IgD-negative memory B cell (primary cell): ENCODE measurements around the gene MMP25. TPM values are rescaled to one million over a fixed set of nuclear protein-coding genes. Genes with fewer than 3 reads are reported as not detected.
A peak's percentile ranks its signal among the peaks of the same experiment; 100 is the strongest.
"Not testable (repeated sequence)": the region's sequence is repeated elsewhere in the genome, so short reads cannot be mapped to it uniquely, and the experiment has no call there.

Experiments
- H3K27ac Mint-ChIP-seq, 3 donors: one replicate each; pipeline ENCODE4 v1.8.0; 2020 to 2022; ENCODE audit warnings: mild to moderate bottlenecking in 3 of 3, mixed read lengths in 3 of 3, moderate library complexity in 1 of 3
- H3K27me3 Mint-ChIP-seq: one replicate; pipeline ENCODE4 v1.8.0; 2021; ENCODE audit warnings: mixed read lengths
- H3K36me3 Mint-ChIP-seq: one replicate; pipeline ENCODE4 v1.8.0; 2020; ENCODE audit warnings: mild to moderate bottlenecking, mixed read lengths
- H3K4me1 Mint-ChIP-seq, 3 donors: one replicate each; pipeline ENCODE4 v1.8.0; 2020 to 2022; ENCODE audit warnings: mixed read lengths in 3 of 3, mild to moderate bottlenecking in 1 of 3
- H3K4me3 Mint-ChIP-seq, 4 donors: one replicate each; pipeline ENCODE4 v1.8.0; 2020 to 2022; ENCODE audit warnings: mild to moderate bottlenecking in 4 of 4, mixed read lengths in 4 of 4, moderate library complexity in 3 of 4
- H3K9me3 Mint-ChIP-seq, 3 donors: one replicate each; pipeline ENCODE4 v1.8.0; 2020 to 2021; ENCODE audit warnings: mixed read lengths in 3 of 3, mild to moderate bottlenecking in 1 of 3
- polyA plus RNA-seq: library from polyadenylated mRNA; unstranded; fragments of 300-500 nt; fragmentation: Illumina TruSeq; gene quantifications from one replicate; pipeline ENCODE4 v1.2.3, GENCODE V29; 2021

The MMP25 gene
- polyA plus RNA-seq, 1 donor from 2014 or later = 0.40 TPM

DNA sequence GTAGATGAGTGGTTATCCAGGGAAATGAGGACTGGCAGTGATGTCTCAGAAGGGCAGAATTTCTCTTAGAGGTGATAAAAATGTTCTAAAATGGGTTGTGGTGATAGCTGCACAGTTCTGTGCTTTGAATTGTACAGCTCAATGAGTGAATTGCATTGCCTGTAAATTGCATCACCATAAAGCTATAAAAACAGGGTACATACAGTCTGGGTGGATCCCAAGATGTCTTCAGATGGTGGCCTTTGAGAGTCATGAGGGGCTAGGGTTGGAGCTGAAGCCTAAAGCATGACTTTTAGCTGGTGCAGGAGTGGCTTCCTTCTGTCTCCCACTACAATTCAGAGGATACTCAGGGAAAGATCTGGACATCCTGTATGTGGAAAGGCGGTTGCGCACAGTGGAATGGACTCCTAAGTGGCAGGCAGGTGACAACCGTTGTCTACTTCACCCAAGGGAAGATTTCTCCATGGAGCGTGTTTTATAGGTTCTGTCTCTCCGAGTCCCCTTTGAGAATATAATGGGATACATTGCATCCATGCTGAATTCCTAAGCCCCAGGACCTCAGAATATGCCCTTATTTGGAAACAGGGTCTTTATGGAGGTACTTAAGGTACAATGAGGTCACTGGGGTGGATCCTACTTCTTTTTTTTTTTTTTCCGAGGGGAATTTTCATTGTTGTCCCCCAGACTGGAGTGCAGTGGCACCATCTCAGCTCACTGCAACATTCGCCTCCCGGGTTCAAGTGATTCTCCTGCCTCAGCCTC lies 17.4 kb downstream of the MMP25 start:
- H3K4me3 Mint-ChIP-seq = no peak overlapping the region
- H3K4me1 Mint-ChIP-seq = peaks cover 0 to 6% (median 1%) of the 10 kb centered on the region in 3 donors
- H3K27ac Mint-ChIP-seq = no peak overlapping the region
- H3K27me3 Mint-ChIP-seq = peaks cover 2% of the 10 kb centered on the region
- H3K9me3 Mint-ChIP-seq = no peaks in the 10 kb centered on the region
- H3K36me3 Mint-ChIP-seq = no peaks in the 10 kb centered on the region

DNA sequence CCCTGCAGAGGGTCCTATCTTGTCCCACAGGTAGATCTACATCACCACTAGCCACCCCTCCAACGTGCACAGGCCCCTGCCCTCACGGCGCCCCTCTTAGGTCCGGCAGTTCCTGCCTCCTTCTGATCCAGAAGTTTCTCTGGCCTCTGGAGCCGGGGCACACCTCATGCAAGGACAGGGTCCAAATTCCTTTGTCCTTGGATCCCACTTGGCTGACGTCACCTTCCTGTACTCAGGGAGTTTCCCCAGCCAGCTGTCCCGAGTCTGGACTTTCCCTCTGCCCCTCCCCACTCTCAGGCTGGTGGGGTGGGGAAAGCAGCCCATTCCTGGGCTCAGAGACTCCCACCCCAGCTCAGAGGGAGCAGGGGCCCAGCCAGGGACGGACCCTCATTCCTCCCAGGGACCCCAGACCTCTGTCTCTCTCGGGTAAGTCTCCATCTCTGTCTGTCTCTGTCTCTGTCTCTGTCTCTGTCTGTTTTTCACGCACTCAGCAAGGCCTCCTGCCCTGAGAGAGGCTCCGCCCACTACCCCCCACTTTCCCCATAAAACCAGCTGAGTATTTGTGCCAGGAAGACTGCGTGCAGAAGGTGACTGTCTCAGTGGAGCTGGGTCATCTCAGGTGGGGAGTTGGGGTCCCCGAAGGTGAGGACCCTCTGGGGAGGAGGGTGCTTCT lies 18.8 kb downstream of the MMP25 start, which contains the start of gene IL32:
Gene IL32, plus strand, starts transcription at position 572 of the 673 bp plus-strand sequence. CDS start 172 bp downstream, outside the sequence.
- Mint-ChIP-seq H3K4me1 (peaks cover 0 to 6% (median 1%) of the 10 kb centered on the region in 3 donors), H3K4me3 (peak within 1 kb of the TSS; percentile 35 to 92 (median 78)), H3K36me3 (no peaks in the 10 kb centered on the region), H3K9me3 (no peaks in the 10 kb centered on the region), H3K27me3 (no peaks in the 10 kb centered on the region), H3K27ac (peak within 1 kb of the TSS in 2 of 3 donors; percentile 18 to 85)

DNA sequence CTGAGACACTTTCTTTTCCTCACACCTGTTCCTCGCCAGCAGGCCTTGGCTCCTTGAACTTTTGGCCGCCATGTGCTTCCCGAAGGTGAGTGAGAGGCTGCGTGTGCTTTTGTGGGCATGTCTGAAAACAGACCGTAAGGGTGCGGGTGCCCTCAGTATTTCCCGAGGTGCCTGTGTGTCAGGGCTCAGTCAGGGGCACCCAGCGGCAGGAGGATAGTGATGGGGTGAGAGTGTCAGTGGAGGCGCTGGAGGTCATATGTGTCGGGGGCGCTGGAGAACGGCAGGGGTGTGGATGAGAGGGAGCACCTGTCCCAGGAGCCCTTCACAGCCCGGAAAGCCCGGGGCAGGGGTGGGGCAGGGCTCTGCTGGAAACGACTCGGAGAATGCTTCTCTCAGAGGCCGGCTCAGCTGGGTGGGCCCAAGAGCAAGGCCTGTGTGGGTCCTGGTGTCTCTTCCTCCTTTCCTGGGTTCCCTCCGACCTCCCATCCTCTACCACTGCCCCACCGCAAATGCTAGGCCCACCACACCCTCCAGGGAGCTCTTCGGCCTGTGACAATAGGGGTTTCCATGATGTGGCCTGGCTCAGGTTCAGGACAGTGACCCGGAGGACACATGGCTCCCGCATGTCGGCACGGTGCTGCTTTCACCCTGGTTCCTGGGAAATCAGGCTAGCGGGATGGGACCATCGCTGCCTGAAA lies 19.5 kb downstream of the MMP25 start:
- Mint-ChIP-seq H3K4me1 (peaks cover 0 to 6% (median 1%) of the 10 kb centered on the region in 3 donors), H3K27me3 (no peaks in the 10 kb centered on the region), H3K36me3 (no peaks in the 10 kb centered on the region), H3K4me3 (peak overlapping the region; percentile 35 to 92 (median 78)), H3K9me3 (no peaks in the 10 kb centered on the region), H3K27ac (peak overlapping the region in 1 of 3 donors; percentile 18)

DNA sequence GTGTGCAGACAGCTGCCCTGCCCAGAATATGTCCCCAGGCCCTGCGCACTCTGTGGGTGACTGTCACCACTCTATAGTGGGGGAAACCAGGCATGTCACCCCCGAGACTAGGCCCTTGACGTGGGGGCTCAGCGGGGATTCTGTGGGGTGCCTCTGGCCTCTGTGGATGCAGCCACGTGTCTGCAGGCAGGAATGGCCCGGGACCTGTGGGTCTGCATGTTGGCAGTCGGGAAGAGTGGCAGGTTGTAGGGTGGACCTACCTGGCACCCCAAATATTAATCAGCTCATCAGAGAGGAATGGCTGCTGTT lies 20.0 kb downstream of the MMP25 start:
- Mint-ChIP-seq H3K36me3 (no peaks in the 10 kb centered on the region), H3K4me1 (peaks cover 0 to 6% (median 1%) of the 10 kb centered on the region in 3 donors), H3K9me3 (no peaks in the 10 kb centered on the region), H3K4me3 (peak overlapping the region in 3 of 4 donors; percentile 52 to 66 (median 60)), H3K27me3 (no peaks in the 10 kb centered on the region), H3K27ac (no peak overlapping the region)

DNA sequence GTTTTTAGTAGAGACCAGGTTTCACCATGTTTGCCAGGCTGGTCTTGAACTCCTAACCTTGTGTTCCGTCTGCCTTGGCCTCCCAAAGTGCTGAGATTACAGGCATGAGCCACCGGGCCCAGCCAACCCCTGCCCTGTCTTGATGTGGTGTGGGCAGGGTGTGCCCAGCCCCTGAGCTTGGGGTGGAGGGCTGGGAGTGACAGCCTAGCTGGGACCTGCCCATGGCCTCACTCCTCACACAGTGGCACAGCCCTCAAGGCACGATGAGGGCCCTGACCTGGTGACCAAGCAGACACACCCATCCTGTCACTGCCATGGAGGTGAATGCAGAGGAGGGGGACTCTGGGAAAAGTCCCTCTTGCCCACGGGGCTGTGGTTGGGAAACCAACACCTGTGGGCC lies 22.1 kb downstream of the MMP25 start:
- Mint-ChIP-seq H3K27ac (no peak overlapping the region), H3K27me3 (no peaks in the 10 kb centered on the region), H3K4me1 (peaks cover 0 to 14% (median 4%) of the 10 kb centered on the region in 3 donors), H3K9me3 (no peaks in the 10 kb centered on the region), H3K36me3 (no peaks in the 10 kb centered on the region), H3K4me3 (peak overlapping the region in 1 of 4 donors; percentile 75)

DNA sequence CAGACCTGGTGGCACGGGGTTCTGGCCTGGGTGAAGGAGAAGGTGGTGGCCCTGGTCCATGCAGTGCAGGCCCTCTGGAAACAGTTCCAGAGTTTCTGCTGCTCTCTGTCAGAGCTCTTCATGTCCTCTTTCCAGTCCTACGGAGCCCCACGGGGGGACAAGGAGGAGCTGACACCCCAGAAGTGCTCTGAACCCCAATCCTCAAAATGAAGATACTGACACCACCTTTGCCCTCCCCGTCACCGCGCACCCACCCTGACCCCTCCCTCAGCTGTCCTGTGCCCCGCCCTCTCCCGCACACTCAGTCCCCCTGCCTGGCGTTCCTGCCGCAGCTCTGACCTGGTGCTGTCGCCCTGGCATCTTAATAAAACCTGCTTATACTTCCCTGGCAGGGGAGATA lies 22.8 kb downstream of the MMP25 start:
- H3K27ac Mint-ChIP-seq, H3K27me3 Mint-ChIP-seq, H3K9me3 Mint-ChIP-seq, H3K36me3 Mint-ChIP-seq: not testable (repeated sequence)
- H3K4me3 Mint-ChIP-seq = peak overlapping the region in 1 of 4 donors; percentile 39
- peaks cover 0 to 21% (median 11%) of the 10 kb centered on the region in 3 donors for H3K4me1 Mint-ChIP-seq

DNA sequence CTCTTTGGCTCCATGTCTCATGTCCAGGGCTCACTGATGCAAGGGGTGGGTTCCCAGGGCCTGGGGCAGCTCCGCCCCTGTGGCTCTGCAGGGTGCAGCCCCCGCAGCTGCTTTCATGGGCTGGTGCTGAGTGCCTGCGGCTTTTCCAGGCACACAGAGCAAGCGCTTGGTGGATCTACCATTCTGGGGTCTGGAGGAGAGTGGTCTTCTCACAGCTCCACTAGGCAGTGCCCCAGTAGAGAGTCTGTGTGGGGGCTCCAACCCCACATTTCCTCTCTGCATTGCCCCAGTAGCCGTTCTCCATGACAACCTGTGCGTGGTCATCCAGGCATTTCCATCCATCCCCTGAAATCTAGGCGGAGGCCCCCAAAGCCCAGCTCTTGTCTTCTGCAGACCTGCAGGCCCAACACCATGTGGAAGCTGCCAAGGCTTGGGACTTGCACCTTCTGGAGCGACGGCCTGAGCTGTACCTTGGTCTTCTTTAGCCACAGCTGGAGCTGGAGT lies 24.3 kb downstream of the MMP25 start:
- Mint-ChIP-seq H3K36me3 (no peaks in the 10 kb centered on the region), H3K4me3 (no peak overlapping the region), H3K27ac (no peak overlapping the region), H3K9me3 (peaks cover 0 to 2% (median 0%) of the 10 kb centered on the region in 3 donors), H3K27me3 (no peaks in the 10 kb centered on the region), H3K4me1 (peaks cover 6 to 32% (median 23%) of the 10 kb centered on the region in 3 donors)

DNA sequence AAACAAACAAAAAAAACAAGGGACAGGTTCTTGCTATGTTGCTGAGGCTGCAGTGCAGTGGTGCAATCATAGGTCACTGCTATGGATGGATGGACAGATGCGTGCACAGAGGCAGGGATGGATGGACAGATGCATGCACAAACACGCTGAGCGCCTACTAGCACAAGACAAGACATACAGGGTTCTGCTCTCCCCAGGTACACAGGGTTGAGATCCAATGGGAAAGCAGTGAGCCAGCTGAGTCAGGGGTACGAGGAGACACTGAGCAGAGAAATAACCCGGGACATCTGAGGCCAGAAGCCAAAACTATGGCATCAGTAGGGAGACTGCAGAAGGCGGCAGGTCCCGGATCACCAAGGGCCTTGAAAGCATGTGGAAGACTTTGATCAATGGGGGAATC lies 25.3 kb downstream of the MMP25 start:
- Mint-ChIP-seq H3K4me3 (peak overlapping the region in 2 of 4 donors; percentile 63 to 70), H3K9me3 (peaks cover 0 to 2% (median 0%) of the 10 kb centered on the region in 3 donors), H3K27ac (peak overlapping the region in 1 of 3 donors; percentile 91), H3K27me3 (no peaks in the 10 kb centered on the region), H3K36me3 (no peaks in the 10 kb centered on the region), H3K4me1 (peaks cover 6 to 34% (median 24%) of the 10 kb centered on the region in 3 donors)

DNA sequence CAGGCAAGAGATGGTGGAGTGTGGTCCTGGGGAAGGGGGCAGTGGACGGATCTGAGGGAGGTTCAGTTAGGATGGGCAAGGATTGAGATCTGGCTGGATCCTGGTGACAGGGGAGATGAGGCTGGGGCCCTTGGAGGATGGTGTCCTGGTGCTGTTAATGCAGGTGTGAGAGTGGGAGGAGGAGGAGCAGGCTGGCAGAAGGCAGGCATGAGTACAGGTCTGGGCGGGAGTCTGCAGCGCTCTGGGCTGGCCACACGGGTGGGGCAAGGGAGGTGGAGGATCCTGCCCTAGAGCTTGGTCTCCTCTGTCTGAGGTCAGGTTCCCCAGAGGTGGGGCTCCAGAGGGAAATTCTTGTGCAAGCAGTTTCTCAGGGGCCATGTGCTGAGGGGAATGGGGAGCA lies 25.8 kb downstream of the MMP25 start:
- Mint-ChIP-seq H3K4me3 (peak overlapping the region in 2 of 4 donors; percentile 70 to 77), H3K4me1 (peaks cover 10 to 38% (median 29%) of the 10 kb centered on the region in 3 donors)
- not testable (repeated sequence) for H3K36me3 Mint-ChIP-seq, H3K9me3 Mint-ChIP-seq, H3K27ac Mint-ChIP-seq, H3K27me3 Mint-ChIP-seq

DNA sequence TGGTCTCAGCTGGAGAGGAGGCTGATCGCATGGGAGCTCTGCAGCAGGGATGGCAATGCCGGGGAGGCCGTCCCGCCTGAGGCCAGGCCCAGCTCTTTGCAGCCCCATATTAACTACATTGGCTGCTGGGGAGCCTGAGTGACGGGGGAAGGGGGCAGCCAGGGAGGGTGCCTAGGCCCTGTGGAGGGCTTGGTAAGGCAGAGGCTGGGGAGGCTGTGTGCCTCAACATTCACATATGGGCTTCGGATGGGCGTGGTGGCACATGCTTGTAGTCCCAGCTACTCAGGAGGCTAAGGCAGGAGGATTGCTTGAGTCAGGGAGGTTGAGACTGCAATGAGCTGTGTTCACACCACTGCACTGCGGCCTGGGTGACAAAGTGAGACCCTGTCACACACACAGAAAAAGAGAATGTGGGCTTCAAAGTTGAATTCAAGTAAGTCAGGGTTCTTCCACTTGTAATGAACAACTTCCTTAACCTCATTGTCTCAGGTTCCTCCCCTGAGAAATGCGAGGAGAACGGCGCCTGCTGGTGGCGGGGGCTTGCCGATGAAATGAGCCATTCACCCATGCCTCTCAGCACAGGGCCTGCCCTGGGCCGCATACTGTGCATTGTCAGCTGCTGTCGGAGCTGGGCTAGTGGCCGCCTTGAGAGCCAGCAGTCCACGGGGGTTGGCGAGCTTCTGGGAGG lies 26.4 kb downstream of the MMP25 start:
- Mint-ChIP-seq H3K4me1 (peaks cover 11 to 39% (median 29%) of the 10 kb centered on the region in 3 donors), H3K4me3 (peak overlapping the region in 1 of 4 donors; percentile 63)
- not testable (repeated sequence) for H3K27ac Mint-ChIP-seq, H3K9me3 Mint-ChIP-seq, H3K27me3 Mint-ChIP-seq, H3K36me3 Mint-ChIP-seq

DNA sequence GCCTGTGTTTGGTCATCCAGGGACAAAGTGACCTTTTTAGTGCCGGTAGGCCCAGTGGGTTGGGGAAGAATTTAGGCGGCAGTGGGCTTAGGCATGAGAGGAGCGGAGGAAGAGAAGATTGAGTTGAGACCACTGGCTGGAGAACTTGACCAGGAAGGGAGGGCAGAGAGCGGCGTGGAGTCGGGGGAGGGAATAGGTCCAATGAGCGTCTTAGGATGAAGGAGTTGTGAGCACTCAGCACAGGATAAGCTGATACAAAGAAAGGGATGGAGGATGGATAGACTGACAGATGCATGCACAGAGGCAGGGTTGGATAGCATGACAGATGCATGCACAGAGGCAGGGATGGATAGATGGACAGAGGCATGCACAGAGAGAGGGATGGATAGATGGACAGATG lies 27.1 kb downstream of the MMP25 start:
- peaks cover 11 to 41% (median 29%) of the 10 kb centered on the region in 3 donors for H3K4me1 Mint-ChIP-seq
- no peaks in the 10 kb centered on the region for H3K27me3 Mint-ChIP-seq
- H3K36me3 Mint-ChIP-seq = no peaks in the 10 kb centered on the region
- H3K9me3 Mint-ChIP-seq = peaks cover 0 to 4% (median 4%) of the 10 kb centered on the region in 3 donors
- peak overlapping the region in 3 of 4 donors; percentile 38 to 89 (median 63) for H3K4me3 Mint-ChIP-seq
- no peak overlapping the region for H3K27ac Mint-ChIP-seq

DNA sequence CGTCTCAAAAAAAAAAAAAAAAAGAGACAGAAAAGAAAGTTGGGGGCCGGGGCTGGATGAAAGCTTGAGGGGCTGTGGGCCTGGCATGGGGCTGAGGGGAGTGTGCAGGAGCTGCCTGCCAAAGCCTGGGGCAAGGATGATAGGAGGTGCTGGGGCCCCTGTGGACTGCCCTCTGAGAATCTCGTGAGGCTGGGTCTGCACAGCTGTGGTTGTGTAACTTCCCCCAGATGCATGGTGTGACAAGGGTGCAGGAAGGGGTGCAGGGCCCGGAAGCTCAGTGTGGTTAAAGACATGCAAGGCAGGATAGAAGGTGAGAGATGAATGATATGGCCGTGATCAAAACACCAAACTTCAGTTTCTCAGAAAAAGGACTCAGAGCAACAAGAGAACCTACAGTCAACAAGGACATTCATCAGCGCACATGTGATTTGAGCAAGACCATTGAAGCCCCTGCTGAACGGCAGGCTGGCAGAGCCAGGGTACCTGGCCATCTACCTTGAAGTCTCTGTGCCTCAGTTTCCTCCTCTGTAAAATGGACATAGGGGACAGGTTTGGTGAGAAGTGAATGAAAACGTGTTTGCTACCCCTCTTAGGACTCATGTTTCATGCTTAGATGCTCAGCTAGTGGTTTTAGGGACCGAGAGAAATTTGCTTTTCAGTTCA lies 28.6 kb downstream of the MMP25 start:
- Mint-ChIP-seq H3K4me1 (peaks cover 11 to 41% (median 29%) of the 10 kb centered on the region in 3 donors), H3K4me3 (peak overlapping the region; percentile 1 to 89 (median 68)), H3K9me3 (peaks cover 1 to 4% (median 4%) of the 10 kb centered on the region in 3 donors), H3K36me3 (no peaks in the 10 kb centered on the region), H3K27me3 (no peaks in the 10 kb centered on the region), H3K27ac (peak overlapping the region; percentile 2 to 94 (median 60))

DNA sequence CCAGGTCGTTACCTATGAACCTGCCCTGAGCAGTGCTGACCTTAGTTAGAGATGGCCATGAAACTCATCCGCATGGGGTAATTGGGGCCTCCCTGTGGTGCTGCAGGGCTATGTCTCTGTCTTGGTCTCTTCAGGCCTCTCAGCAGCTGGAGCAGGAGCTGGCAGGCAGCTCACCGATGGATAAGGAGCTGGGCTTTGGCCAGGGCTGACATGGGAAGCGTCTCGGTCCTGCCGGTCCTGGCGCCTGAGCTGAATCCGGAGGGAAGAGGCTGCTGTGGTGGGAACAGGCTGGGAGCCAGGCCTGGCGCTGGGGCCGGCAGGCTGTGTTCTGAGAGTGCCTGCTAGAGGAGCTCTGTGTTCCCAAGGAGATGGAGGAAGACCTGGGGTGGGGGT lies 29.2 kb downstream of the MMP25 start:
- H3K4me1 Mint-ChIP-seq = peaks cover 11 to 41% (median 29%) of the 10 kb centered on the region in 3 donors
- peak overlapping the region in 2 of 4 donors; percentile 80 to 89 for H3K4me3 Mint-ChIP-seq
- H3K27me3 Mint-ChIP-seq = no peaks in the 10 kb centered on the region
- peak overlapping the region; percentile 2 to 94 (median 60) for H3K27ac Mint-ChIP-seq
- no peaks in the 10 kb centered on the region for H3K36me3 Mint-ChIP-seq
- H3K9me3 Mint-ChIP-seq = peaks cover 1 to 4% (median 4%) of the 10 kb centered on the region in 3 donors

DNA sequence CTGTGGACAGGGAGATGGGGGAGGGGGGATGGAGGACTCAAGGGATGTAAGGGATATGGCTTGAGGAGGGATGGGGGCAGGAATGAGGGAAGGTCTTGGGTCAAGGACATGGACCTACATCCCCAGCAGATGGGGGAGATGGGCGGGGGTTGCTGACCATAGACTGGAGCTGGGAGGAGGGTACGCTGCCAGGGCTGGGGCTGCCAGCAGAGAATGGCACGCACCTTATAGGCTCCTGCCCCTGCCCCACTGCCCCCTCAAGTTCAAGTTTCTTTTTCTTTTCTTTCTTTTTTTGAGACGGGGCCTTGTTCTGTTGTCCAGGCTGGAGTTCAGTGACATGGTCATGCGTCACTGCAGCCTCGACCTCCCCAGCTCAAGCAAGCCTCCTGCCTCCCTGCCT lies 29.6 kb downstream of the MMP25 start:
- H3K4me1 Mint-ChIP-seq = peaks cover 11 to 41% (median 29%) of the 10 kb centered on the region in 3 donors

More for the DNA sequence above, 29.6 kb downstream of the MMP25 start:
- H3K36me3 Mint-ChIP-seq, H3K27me3 Mint-ChIP-seq, H3K9me3 Mint-ChIP-seq, H3K4me3 Mint-ChIP-seq: not testable (repeated sequence)
- peak overlapping the region in 1 of 3 donors; percentile 94 for H3K27ac Mint-ChIP-seq
